Measurements from ENCODE around the gene MGAM2.
A peak's percentile ranks its signal among the peaks of the same experiment; 100 is the strongest.

- TF ChIP-seq CTCF (IDR thresholded peaks at IDR 0.05; ENCODE audit: low read depth, low read length) (peak; percentile 13; the same call in 1 of the 2 replicates), EZH2phosphoT487 (IDR thresholded peaks at IDR 0.05; ENCODE audit: low read depth) (no peak)
These were observed 22.5 kb upstream of the MGAM2 start for GRCh38 chr7:142089035-142089434.

All from OCI-LY3 (cell line).